H1 (cell line): ENCODE data around the gene IFT20. TPM values are rescaled to one million over a fixed set of nuclear protein-coding genes. Genes with fewer than 3 reads are reported as not detected.

Source experiments
- CTCF ChIA-PET: fragments of 300-600 bp; sonication (Branson Sonifier 250); formaldehyde crosslinking; loops from one replicate; lab custom pipeline; 2021; ENCODE audit not compliant: partially characterized antibody; lab: Charles Lee
- POLR2A ChIA-PET: fragments of 300-600 bp; sonication (Branson Sonifier 250); formaldehyde crosslinking; loops from one replicate; lab custom pipeline; 2021; ENCODE audit warnings: inconsistent platforms; ENCODE audit not compliant: partially characterized antibody; lab: Charles Lee
- DNase-seq, 2 experiments: peaks; one replicate each; pipeline versions ENCODE4 v3.0.0 to v3.0.0-alpha.2; 2010 to 2022; ENCODE audit warnings: low spot score in 2 of 2, low read depth in 1 of 2, mixed read lengths in 1 of 2
- FAIRE-seq: peaks from 2 replicates; lab custom pipeline; 2011; peaks lifted over from hg19 to GRCh38; lab: Jason Lieb, UNC
- H2AFZ ChIP-seq: 2 replicates; pipeline ENCODE4 v1.8.1; 2012; ENCODE audit warnings: low read length, inconsistent platforms
- H2AK5ac ChIP-seq: 2 replicates; pipeline ENCODE4 v1.6.1; 2013; ENCODE audit warnings: low read depth, low read length
- H2BK120ac ChIP-seq: replicated peaks from 2 replicates; pipeline ENCODE3; 2013; ENCODE audit warnings: low read depth, low read length, inconsistent platforms
- H2BK12ac ChIP-seq: 2 replicates; pipeline ENCODE4 v1.6.1; 2013; ENCODE audit warnings: low read depth, low read length
- H2BK15ac ChIP-seq: 2 replicates; pipeline ENCODE4 v1.6.1; 2013; ENCODE audit warnings: low read length
- H2BK20ac ChIP-seq: 2 replicates; pipeline ENCODE4 v1.6.1; 2013; ENCODE audit warnings: low read length
- H2BK5ac ChIP-seq: 2 replicates; pipeline ENCODE4 v1.6.1; 2013; ENCODE audit warnings: low read depth, low read length
- H3K14ac ChIP-seq: 2 replicates; pipeline ENCODE4 v1.6.1; 2013; ENCODE audit warnings: inconsistent platforms; ENCODE audit not compliant: insufficient read length
- H3K18ac ChIP-seq: 2 replicates; pipeline ENCODE4 v1.6.1; 2013; ENCODE audit warnings: low read length; ENCODE audit errors: extremely low read depth
- H3K23ac ChIP-seq: 2 replicates; pipeline ENCODE4 v1.6.1; 2013; ENCODE audit warnings: inconsistent platforms; ENCODE audit not compliant: insufficient read length
- H3K23me2 ChIP-seq: 2 replicates; pipeline ENCODE4 v1.6.1; 2013; ENCODE audit warnings: low read depth, low read length
- H3K27ac ChIP-seq: 2 replicates; pipeline ENCODE4 v1.6.1; 2011; ENCODE audit warnings: low read depth, low read length, inconsistent platforms
- H3K27me3 ChIP-seq, 4 experiments: replicated peaks in 1 of 4; 1 replicate in 1 of 4; 2 replicates in 3 of 4; pipeline versions ENCODE4 v1.6.1 to v1.8.1; 2011 to 2013; ENCODE audit warnings: low read length in 3 of 4, mild to moderate bottlenecking in 3 of 4, inconsistent platforms in 2 of 4, mixed read lengths in 2 of 4, moderate library complexity in 1 of 4; ENCODE audit not compliant: control insufficient read depth in 3 of 4, insufficient read depth in 3 of 4; ENCODE audit errors: extremely low read depth in 1 of 4
- H3K36me3 ChIP-seq, 4 experiments: 2 replicates each; pipeline versions ENCODE4 v1.6.1 to v1.8.1; 2011 to 2013; ENCODE audit warnings: mild to moderate bottlenecking in 4 of 4, low read length in 3 of 4, moderate library complexity in 2 of 4, control low read depth in 1 of 4, inconsistent platforms in 1 of 4; ENCODE audit not compliant: insufficient read depth in 4 of 4, control insufficient read depth in 2 of 4
- H3K4ac ChIP-seq: replicated peaks from 2 replicates; pipeline ENCODE3; 2013; ENCODE audit warnings: low read length, low read depth, mixed read lengths, inconsistent platforms; ENCODE audit not compliant: insufficient read length
- H3K4me1 ChIP-seq, 4 experiments: replicated peaks in 1 of 4; 1 replicate in 1 of 4; 2 replicates in 3 of 4; pipeline versions ENCODE4 v1.6.1 to v1.8.1; 2011 to 2013; ENCODE audit warnings: low read length in 3 of 4, inconsistent platforms in 2 of 4, mixed read lengths in 1 of 4; ENCODE audit not compliant: insufficient read depth in 4 of 4, control insufficient read depth in 3 of 4
- H3K4me2 ChIP-seq, 2 experiments: 2 replicates each; pipeline versions ENCODE4 v1.6.1 to v1.8.1; 2011 to 2013; ENCODE audit warnings: low read depth in 2 of 2, low read length in 2 of 2, control low read depth in 1 of 2, inconsistent platforms in 1 of 2, mild to moderate bottlenecking in 1 of 2; ENCODE audit not compliant: insufficient read depth in 1 of 2
- H3K4me3 ChIP-seq, 4 experiments: fragments of 200-600, 300-600 bp in 1 of 4; sonication (generic), shearing (Covaris generic), sonication (Bioruptor Twin) in 1 of 4; 2 replicates each; pipeline versions ENCODE4 v1.5.1 to v1.8.1; 2011 to 2016; ENCODE audit warnings: low read length in 4 of 4, low read depth in 3 of 4, control low read depth in 2 of 4, inconsistent platforms in 2 of 4, mild to moderate bottlenecking in 2 of 4, mixed read lengths in 1 of 4, moderate library complexity in 1 of 4; ENCODE audit not compliant: insufficient read depth in 2 of 4; ENCODE audit errors: extremely low read depth in 1 of 4
- H3K56ac ChIP-seq: replicated peaks from 2 replicates; pipeline ENCODE3; 2013; ENCODE audit warnings: low read depth, mild to moderate bottlenecking, mixed read lengths, low read length, inconsistent platforms; ENCODE audit not compliant: insufficient read length
- H3K79me1 ChIP-seq: 2 replicates; pipeline ENCODE4 v1.6.1; 2013; ENCODE audit warnings: low read depth, low read length, control low read depth
- H3K79me2 ChIP-seq, 2 experiments: 2 replicates each; pipeline versions ENCODE4 v1.6.1 to v1.8.1; 2012 to 2013; ENCODE audit warnings: low read length in 2 of 2, mild to moderate bottlenecking in 2 of 2, inconsistent platforms in 1 of 2; ENCODE audit not compliant: insufficient read depth in 2 of 2, control insufficient read depth in 1 of 2
- H3K9ac ChIP-seq, 4 experiments: replicated peaks in 1 of 4; 1 replicate in 1 of 4; 2 replicates in 3 of 4; pipeline versions ENCODE4 v1.6.1 to v1.8.1; 2011 to 2013; ENCODE audit warnings: low read depth in 3 of 4, low read length in 3 of 4, control low read depth in 2 of 4, mild to moderate bottlenecking in 2 of 4, moderate library complexity in 2 of 4, inconsistent platforms in 1 of 4; ENCODE audit errors: extremely low read depth in 1 of 4
- H3K9me3 ChIP-seq, 2 experiments: 2 replicates each; pipeline versions ENCODE4 v1.6.1 to v1.8.1; 2012 to 2013; ENCODE audit warnings: mild to moderate bottlenecking in 2 of 2, moderate library complexity in 2 of 2, control low read depth in 1 of 2, inconsistent platforms in 1 of 2, low read depth in 1 of 2, low read length in 1 of 2, mixed read lengths in 1 of 2; ENCODE audit not compliant: insufficient read depth in 2 of 2
- H4K20me1 ChIP-seq, 2 experiments: replicated peaks in 1 of 2; 2 replicates each; pipeline versions ENCODE3 to v1.8.1; 2011 to 2013; ENCODE audit warnings: inconsistent platforms in 2 of 2, low read length in 2 of 2, mild to moderate bottlenecking in 1 of 2; ENCODE audit not compliant: insufficient read depth in 2 of 2, control insufficient read depth in 1 of 2
- H4K5ac ChIP-seq: 2 replicates; pipeline ENCODE4 v1.6.1; 2013; ENCODE audit warnings: low read length, low read depth, mixed read lengths, inconsistent platforms; ENCODE audit not compliant: insufficient read length
- H4K8ac ChIP-seq: 2 replicates; pipeline ENCODE4 v1.8.0; 2013; ENCODE audit warnings: mild to moderate bottlenecking, moderate library complexity, low read length, inconsistent platforms; ENCODE audit not compliant: insufficient read depth; ENCODE audit errors: extremely low read depth
- H4K91ac ChIP-seq: replicated peaks from 2 replicates; pipeline ENCODE3; 2013; ENCODE audit warnings: low read length, mixed read lengths, inconsistent platforms; ENCODE audit not compliant: insufficient read length
- CREB1 ChIP-seq: IDR thresholded peaks from 2 replicates; pipeline ENCODE4 v1.6.1; 2012; ENCODE audit warnings: inconsistent platforms
- KDM1A ChIP-seq: fragments of 200-600, 300-600 bp; sonication (generic); IDR thresholded peaks from 2 replicates; pipeline ENCODE4 v1.7.1; 2016; ENCODE audit warnings: mild to moderate bottlenecking, low read length, borderline replicate concordance
- RAD21 ChIP-seq, 2 experiments: IDR thresholded peaks in 1 of 2; conservative IDR thresholded peaks in 1 of 2; 2 replicates each; pipeline ENCODE4 v1.6.1; 2011; ENCODE audit warnings: low read depth in 2 of 2, low read length in 2 of 2, improper control_type of control experiment in 1 of 2, inconsistent platforms in 1 of 2, mild to moderate bottlenecking in 1 of 2, moderate library complexity in 1 of 2
- ZNF274 ChIP-seq: IDR thresholded peaks from 2 replicates; pipeline ENCODE4 v1.7.0; 2012; ENCODE audit warnings: low read length, borderline replicate concordance; ENCODE audit errors: extremely low read depth
- WGBS, 2 experiments: shearing (Covaris generic) in 1 of 2; methylation state at CpG; one replicate each; pipeline versions ENCODE4 v1.1.6 to v1.1.7; 2013 to 2015; ENCODE audit warnings: low lambda C conversion rate in 2 of 2, mixed read lengths in 2 of 2, inconsistent platforms in 1 of 2, low coverage in 1 of 2, missing lambda C conversion rate in 1 of 2; ENCODE audit not compliant: insufficient replicate concordance in 2 of 2, insufficient coverage in 1 of 2, insufficient read length in 1 of 2; ENCODE audit errors: extremely low coverage in 1 of 2, missing lambda C conversion rate in 1 of 2; 5-methylcytosine and 5-hydroxymethylcytosine counted together
- polyA plus RNA-seq, 7 experiments: library from polyadenylated mRNA; depleted of rRNA in 3 of 7; stranded (reverse) in 5 of 7; unstranded in 2 of 7; fragments of >200 nt in 5 of 7; fragments of 200-250 nt in 2 of 7; gene quantifications; 1 replicate in 5 of 7; 2 replicates in 1 of 7; 4 replicates in 1 of 7; pipeline versions ENCODE4 v1.2.1 to v1.2.3, GENCODE V29; 2011 to 2013; ENCODE audit warnings: missing spikeins in 2 of 7, mixed read lengths in 2 of 7
- total RNA-seq: library from RNA; stranded (reverse); fragmentation: NEBNext Ultra II Directional; extraction: Animal tissue kit (Norgen Biotek cat#: 25700); gene quantifications from 2 replicates; pipeline ENCODE4 v1.2.1, GENCODE V29; 2021
- TF ChIP-seq, protein P1 (sequence below): IDR thresholded peaks from 2 replicates; pipeline ENCODE4 v1.6.1; 2012; ENCODE audit warnings: inconsistent platforms

IFT20 gene
- total and polyA plus RNA-seq, 2 of the 8 experiments (the other 6 are each of a cell fraction or from before 2014, with no cell fraction given) = 9.0 to 21.0 TPM

DNA sequence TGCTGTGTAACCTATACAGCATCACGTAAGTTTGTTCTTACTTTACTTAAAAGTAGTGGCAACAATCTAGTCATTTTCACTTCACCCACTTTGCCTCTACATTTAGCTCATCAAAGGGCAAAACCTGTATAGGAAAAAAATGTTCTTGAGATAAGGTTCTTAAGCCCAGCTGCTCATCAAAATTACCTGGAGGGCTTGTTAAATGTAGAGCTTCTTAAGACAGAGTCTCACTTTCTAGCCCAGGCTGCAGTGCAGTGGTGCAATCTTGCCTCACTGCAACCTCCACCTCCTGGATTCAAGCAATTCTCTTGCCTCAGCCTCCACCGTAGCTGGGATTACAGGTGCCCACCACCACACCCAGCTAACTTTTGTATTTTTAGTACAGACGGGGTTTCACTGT lies 54.4 kb downstream of the IFT20 start:
- no peak overlapping the region for H3K4me3 ChIP-seq
- no peak overlapping the region for H2AFZ ChIP-seq
- H3K4me1 ChIP-seq = no peaks in the 10 kb centered on the region
- H3K4me2 ChIP-seq = no peak overlapping the region
- H3K23ac ChIP-seq = no peak overlapping the region
- H3K9ac ChIP-seq = no peak overlapping the region
- H3K79me1 ChIP-seq = no peaks in the 10 kb centered on the region
- H3K18ac ChIP-seq = no peak overlapping the region
- H3K79me2 ChIP-seq = no peaks in the 10 kb centered on the region
- H3K27ac ChIP-seq = no peak overlapping the region
- no peak overlapping the region for H2BK20ac ChIP-seq
- H3K23me2 ChIP-seq = no peaks in the 10 kb centered on the region
- DNase-seq = no peak
- TF ChIP-seq, protein P1, sequence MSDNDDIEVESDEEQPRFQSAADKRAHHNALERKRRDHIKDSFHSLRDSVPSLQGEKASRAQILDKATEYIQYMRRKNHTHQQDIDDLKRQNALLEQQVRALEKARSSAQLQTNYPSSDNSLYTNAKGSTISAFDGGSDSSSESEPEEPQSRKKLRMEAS = no peak
- TF ChIP-seq RAD21 (IDR thresholded peaks at IDR 0.05 in 1 of 2, conservative IDR thresholded peaks at IDR 0.05 in 1 of 2; ENCODE audit: low read depth in 2 of 2, low read length in 2 of 2) (no peak), KDM1A (no peak), ZNF274 (no peak), CREB1 (no peak)
- TF ChIP-seq, all 59 proteins: peak for 0
- H2BK15ac ChIP-seq = no peak overlapping the region
- ChIA-PET POLR2A (interaction anchor here (1.0 to 1.1 kb wide), 2 partner anchors 15 to 39 kb away, joined by 3 to 4 read pairs; partner anchors contain the start of gene TMEM97), CTCF (interaction anchor here (0.9 to 1.7 kb wide), 4 partner anchors 10 to 36 kb away, joined by 3 to 4 read pairs (median 3); no protein-coding TSS in a partner anchor)
- no peak overlapping the region for H4K91ac ChIP-seq
- H4K5ac ChIP-seq = no peak overlapping the region
- no peak overlapping the region for H2BK12ac ChIP-seq
- no peak overlapping the region for H3K14ac ChIP-seq
- no peaks in the 10 kb centered on the region for H3K36me3 ChIP-seq
- H3K4ac ChIP-seq = no peak overlapping the region
- no peak overlapping the region for H2BK5ac ChIP-seq
- no peak for FAIRE-seq
- 89% methylated on average over 3 of the region's 3 CpGs; no CpG with 5 or more reads in 1 of the 2 experiments for WGBS, 2 experiments
- no peak overlapping the region for H4K8ac ChIP-seq
- H4K20me1 ChIP-seq = no peaks in the 10 kb centered on the region
- H3K27me3 ChIP-seq = no peaks in the 10 kb centered on the region
- H3K56ac ChIP-seq = no peak overlapping the region
- no peaks in the 10 kb centered on the region for H3K9me3 ChIP-seq
- H2BK120ac ChIP-seq = no peak overlapping the region
- no peak overlapping the region for H2AK5ac ChIP-seq
